HG02884 (cell line): Measurements from ENCODE around the gene S100A6.
"Not testable (repeated sequence)": the region's sequence is repeated elsewhere in the genome, so short reads cannot be mapped to it uniquely, and the experiment has no call there.

Experiments used
- ATAC-seq: cut with Tn5 transposase; IDR thresholded peaks from one replicate; pipeline ENCODE4 v1.9.1; 2021; ENCODE audit warnings: mild to moderate bottlenecking, moderate library complexity; ENCODE audit not compliant: unreplicated experiment

Gene S100A6

GRCh38 chr1:153532769-153533599, 2.8 kb downstream of the S100A6 start:
- no peak for ATAC-seq

- ATAC-seq = no peak
Measured at GRCh38 chr1:153532181-153532580, 3.6 kb downstream of the S100A6 start.

GRCh38 chr1:153531638-153532037, 4.2 kb downstream of the S100A6 start:
- no peak for ATAC-seq

- no peak for ATAC-seq
Measured at GRCh38 chr1:153527683-153528040, 8.1 kb downstream of the S100A6 start.

- no peak for ATAC-seq
Measured at GRCh38 chr1:153527023-153527682, 8.6 kb downstream of the S100A6 start.

- no peak for ATAC-seq
Measured at GRCh38 chr1:153526132-153526543, 9.7 kb downstream of the S100A6 start.

- no peak for ATAC-seq
Measured at GRCh38 chr1:153525088-153525728, 10.6 kb downstream of the S100A6 start.

- ATAC-seq = not testable (repeated sequence)
Measured at GRCh38 chr1:153522353-153523048, 13.3 kb downstream of the S100A6 start.

- ATAC-seq = not testable (repeated sequence)
Measured at GRCh38 chr1:153521808-153522207, 14.0 kb downstream of the S100A6 start.

GRCh38 chr1:153520818-153521476, 14.8 kb downstream of the S100A6 start:
- no peak for ATAC-seq

- ATAC-seq = not testable (repeated sequence)
Measured at GRCh38 chr1:153520137-153520691, 15.6 kb downstream of the S100A6 start.

- ATAC-seq = no peak
Measured at GRCh38 chr1:153519242-153519641, 16.5 kb downstream of the S100A6 start.

- ATAC-seq = no peak
Measured at GRCh38 chr1:153515504-153516394, 20.0 kb downstream of the S100A6 start.

GRCh38 chr1:153513666-153514065, 22.1 kb downstream of the S100A6 start:
- no peak for ATAC-seq

GRCh38 chr1:153513023-153513422, 22.8 kb downstream of the S100A6 start:
- ATAC-seq = no peak

- ATAC-seq = no peak
Measured at GRCh38 chr1:153510984-153511410, 24.8 kb downstream of the S100A6 start.

GRCh38 chr1:153509729-153510354, 25.9 kb downstream of the S100A6 start:
- no peak for ATAC-seq

GRCh38 chr1:153509036-153509435, 26.8 kb downstream of the S100A6 start:
- ATAC-seq = no peak
